SIG-M5 (cell line): Measurements from ENCODE around the gene SSNA1.

Source experiments
- DNase-seq: peaks from one replicate; lab custom pipeline; 2025; lab: John Stamatoyannopoulos, UW

Gene SSNA1

DNA sequence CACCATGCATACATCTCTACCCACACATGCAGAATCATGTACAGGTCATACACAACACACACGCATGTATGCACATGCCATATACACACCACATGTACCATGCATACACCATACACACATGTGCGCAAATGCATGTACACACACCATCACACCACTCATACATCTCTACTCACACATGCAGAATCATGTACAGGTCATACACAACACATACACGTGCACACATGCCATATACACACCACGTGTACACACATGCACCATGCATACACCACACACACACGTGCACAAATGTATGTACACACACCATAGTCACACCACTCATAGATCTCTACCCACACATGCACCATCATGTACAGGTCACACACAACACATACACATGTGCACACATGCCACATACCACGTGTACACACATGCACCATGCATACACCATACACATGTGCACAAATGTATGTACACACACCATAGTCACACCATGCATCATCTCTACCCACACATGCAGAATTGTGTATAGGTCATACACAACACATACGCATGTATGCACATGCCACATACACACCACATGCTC is 35.6 kb upstream of the SSNA1 start:
- DNase-seq, result no peak

DNA sequence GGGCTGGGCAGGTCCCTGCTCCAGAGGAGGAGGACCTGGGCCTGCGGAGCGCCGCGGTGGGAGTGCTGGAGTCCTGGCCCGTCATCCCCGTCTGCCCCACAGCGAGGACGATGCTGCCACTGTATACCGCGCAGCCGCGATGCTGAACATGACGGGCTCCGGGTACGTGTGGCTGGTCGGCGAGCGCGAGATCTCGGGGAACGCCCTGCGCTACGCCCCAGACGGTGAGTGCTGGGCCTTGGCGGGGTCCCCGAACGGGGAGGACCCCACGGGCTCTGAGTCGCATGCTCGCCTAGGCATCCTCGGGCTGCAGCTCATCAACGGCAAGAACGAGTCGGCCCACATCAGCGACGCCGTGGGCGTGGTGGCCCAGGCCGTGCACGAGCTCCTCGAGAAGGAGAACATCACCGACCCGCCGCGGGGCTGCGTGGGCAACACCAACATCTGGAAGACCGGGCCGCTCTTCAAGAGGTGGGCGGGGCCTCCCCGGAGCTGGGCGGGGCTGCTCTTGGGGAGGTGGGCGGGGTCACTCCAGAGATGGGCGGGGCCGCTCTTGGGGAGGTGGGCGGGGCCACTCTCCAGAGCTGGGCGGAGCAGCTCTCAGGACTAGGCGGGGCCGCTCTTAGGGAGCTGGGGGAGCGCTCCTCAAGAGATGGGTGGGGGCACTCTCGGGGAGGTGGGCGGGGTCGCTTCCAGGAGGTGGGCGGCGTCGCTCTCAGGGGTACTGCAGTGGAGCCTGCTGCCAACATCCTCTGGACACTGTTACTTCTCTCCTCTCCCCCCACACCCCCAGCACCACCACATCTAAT is 31.7 kb upstream of the SSNA1 start:
- DNase-seq, result no peak

DNA sequence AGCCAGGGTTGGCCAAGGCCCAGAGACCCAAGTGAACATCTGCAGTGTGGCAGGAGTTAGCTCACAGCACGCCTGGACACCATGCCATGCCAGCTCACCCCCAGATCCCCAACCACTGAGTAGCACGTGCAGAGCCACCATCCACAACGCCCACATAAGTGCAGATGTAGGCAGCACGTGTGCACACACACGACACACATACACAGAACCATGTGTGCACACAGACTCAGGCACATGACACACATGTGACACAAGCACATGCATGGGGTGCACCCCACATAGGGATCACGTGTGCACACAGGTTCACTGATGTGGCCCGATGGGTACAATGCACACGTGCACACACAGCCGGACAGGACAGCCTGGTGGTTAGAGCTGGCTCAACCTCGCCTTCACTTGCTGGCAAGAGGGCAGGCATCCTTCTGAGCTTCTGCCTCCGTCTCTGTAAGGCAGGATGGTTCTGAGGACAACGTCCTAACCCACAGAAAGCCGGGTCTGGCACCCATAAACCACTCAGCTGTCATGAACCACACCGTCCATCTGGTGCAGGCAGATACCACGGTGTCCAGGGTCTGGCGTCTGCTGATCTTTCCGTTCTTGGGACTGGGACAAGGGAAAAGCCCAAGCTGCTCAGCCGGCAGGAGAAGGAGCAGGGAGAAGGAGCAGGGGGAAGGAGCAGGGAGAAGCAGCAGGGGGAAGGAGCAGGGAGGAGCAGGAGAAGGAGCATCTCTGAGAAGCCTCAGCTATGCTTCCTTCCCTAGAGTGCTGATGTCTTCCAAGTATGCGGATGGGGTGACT is 30.7 kb upstream of the SSNA1 start:
- no peak for DNase-seq

GRCh38 chr9:137158625-137159024 is 29.9 kb upstream of the SSNA1 start:
- DNase-seq, result no peak

GRCh38 chr9:137159105-137160053 is 29.1 kb upstream of the SSNA1 start:
- DNase-seq, result no peak

DNA sequence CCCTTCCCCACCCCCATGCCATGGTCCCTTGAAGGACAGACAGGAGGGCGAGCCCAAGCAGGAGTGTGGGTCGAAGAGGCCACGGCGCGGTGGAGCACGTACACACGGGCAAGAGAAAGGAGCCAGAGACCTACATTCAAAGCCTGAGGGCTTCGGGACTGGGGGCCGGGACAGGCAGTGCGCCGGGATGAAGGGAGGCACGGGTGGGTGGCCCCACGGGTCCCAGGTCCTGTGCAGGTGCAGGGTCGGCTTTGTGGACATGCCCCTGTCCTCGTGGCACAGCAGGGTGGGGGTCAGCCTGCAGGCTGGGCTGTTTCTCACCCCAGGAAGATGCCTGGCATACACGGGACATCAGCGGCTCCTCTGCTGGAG is 28.4 kb upstream of the SSNA1 start:
- DNase-seq, result no peak

GRCh38 chr9:137160716-137161557 is 27.5 kb upstream of the SSNA1 start:
- no peak for DNase-seq

- no peak for DNase-seq
Observed at GRCh38 chr9:137161558-137162486, 26.7 kb upstream of the SSNA1 start.

GRCh38 chr9:137162505-137163364 is 25.7 kb upstream of the SSNA1 start:
- DNase-seq, result no peak

DNA sequence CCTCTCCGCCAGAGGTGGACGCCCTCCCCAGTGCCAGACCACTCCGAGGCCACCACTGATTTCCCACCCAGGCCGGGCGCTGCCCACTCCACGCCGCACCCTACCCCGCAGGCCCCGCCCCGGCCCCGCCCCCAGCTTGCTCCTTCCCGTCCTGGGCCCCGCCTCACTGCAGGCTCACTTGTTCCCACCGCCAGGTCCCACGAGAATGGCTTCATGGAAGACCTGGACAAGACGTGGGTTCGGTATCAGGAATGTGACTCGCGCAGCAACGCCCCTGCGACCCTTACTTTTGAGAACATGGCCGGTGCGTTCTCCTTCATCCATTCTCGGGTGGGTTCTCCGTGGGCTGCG is 25.1 kb upstream of the SSNA1 start:
- DNase-seq, result no peak

GRCh38 chr9:137163805-137164204 is 24.7 kb upstream of the SSNA1 start:
- DNase-seq, result no peak

GRCh38 chr9:137164370-137165249 is 23.9 kb upstream of the SSNA1 start:
- no peak for DNase-seq

- no peak for DNase-seq
Observed at GRCh38 chr9:137165250-137165836, 23.1 kb upstream of the SSNA1 start.

GRCh38 chr9:137166380-137167229 is 21.9 kb upstream of the SSNA1 start:
- DNase-seq, result no peak

DNA sequence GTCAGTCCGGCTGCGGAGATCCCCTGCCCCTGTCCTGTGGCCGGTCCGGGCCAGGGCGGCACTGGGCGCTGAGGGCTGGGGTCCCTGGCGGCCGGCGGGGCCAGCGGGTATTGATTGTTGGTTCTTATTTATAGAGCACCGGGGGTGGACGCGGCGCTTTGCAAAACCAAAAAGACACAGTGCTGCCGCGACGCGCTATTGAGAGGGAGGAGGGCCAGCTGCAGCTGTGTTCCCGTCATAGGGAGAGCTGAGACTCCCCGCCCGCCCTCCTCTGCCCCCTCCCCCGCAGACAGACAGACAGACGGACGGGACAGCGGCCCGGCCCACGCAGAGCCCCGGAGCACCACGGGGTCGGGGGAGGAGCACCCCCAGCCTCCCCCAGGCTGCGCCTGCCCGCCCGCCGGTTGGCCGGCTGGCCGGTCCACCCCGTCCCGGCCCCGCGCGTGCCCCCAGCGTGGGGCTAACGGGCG is 21.2 kb upstream of the SSNA1 start:
- DNase-seq, result no peak

DNA sequence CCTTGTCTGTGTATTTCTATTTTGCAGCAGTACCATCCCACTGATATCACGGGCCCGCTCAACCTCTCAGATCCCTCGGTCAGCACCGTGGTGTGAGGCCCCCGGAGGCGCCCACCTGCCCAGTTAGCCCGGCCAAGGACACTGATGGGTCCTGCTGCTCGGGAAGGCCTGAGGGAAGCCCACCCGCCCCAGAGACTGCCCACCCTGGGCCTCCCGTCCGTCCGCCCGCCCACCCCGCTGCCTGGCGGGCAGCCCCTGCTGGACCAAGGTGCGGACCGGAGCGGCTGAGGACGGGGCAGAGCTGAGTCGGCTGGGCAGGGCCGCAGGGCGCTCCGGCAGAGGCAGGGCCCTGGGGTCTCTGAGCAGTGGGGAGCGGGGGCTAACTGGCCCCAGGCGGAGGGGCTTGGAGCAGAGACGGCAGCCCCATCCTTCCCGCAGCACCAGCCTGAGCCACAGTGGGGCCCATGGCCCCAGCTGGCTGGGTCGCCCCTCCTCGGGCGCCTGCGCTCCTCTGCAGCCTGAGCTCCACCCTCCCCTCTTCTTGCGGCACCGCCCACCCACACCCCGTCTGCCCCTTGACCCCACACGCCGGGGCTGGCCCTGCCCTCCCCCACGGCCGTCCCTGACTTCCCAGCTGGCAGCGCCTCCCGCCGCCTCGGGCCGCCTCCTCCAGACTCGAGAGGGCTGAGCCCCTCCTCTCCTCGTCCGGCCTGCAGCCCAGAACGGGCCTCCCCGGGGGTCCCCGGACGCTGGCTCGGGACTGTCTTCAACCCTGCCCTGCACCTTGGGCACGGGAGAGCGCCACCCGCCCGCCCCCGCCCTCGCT is 20.5 kb upstream of the SSNA1 start:
- no peak for DNase-seq
